ENCODE data around the gene C1GALT1. TPM values are rescaled to one million over a fixed set of nuclear protein-coding genes. Genes with fewer than 3 reads are reported as not detected.

Gene C1GALT1
- total RNA-seq, 1 donor, result 90.0 TPM

DNA sequence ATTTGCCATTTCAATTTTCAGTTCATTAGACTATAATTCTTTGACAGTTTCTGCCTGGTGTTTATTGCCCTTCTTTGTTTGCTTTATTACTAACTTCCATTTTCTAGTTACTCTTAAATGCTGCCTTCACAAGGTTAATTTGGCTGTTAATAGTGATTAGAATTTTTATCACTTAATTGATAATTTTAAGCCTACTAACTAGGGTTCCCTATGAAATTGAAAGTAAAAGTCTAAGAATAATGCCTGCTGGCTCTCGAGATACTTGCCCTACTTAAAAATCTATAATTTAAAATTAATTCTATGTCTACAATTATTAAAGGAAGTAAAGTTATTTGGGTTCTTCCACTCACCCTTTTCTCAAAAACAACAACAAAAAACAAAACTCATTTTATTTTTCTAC is 65.3 kb downstream of the C1GALT1 start:
- no peak overlapping the region for H3K4me3 ChIP-seq (ENCODE audit: low read depth, low read length)
- TF ChIP-seq, protein P1, sequence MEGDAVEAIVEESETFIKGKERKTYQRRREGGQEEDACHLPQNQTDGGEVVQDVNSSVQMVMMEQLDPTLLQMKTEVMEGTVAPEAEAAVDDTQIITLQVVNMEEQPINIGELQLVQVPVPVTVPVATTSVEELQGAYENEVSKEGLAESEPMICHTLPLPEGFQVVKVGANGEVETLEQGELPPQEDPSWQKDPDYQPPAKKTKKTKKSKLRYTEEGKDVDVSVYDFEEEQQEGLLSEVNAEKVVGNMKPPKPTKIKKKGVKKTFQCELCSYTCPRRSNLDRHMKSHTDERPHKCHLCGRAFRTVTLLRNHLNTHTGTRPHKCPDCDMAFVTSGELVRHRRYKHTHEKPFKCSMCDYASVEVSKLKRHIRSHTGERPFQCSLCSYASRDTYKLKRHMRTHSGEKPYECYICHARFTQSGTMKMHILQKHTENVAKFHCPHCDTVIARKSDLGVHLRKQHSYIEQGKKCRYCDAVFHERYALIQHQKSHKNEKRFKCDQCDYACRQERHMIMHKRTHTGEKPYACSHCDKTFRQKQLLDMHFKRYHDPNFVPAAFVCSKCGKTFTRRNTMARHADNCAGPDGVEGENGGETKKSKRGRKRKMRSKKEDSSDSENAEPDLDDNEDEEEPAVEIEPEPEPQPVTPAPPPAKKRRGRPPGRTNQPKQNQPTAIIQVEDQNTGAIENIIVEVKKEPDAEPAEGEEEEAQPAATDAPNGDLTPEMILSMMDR (IDR thresholded peaks at IDR 0.05; ENCODE audit: insufficient read depth, low read length), result no peak
- DNase-seq (ENCODE audit: low read depth), result no peak

DNA sequence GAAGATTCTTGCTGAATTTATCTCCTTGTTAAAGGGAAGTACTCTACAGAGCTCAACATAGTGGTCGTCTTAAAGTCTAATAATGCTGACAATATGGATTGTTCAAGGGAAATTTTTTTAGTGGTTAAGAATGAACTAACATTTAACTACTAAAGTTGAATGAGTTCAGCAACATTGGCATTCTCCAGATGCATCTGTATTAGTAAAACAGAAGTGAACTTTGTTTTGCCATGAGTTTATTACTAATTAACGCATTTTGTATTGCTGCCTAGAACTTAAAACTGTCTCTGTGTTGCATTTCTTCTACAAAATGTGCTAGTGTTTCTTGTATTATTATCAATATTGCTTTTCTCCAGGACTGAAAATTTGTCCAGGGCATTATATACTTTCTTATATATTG is 67.5 kb downstream of the C1GALT1 start:
- TF ChIP-seq, protein P1 (IDR thresholded peaks at IDR 0.05; ENCODE audit: insufficient read depth, low read length), result no peak
- DNase-seq (ENCODE audit: low read depth), result no peak
- H3K4me3 ChIP-seq (ENCODE audit: low read depth, low read length), result no peak overlapping the region

DNA sequence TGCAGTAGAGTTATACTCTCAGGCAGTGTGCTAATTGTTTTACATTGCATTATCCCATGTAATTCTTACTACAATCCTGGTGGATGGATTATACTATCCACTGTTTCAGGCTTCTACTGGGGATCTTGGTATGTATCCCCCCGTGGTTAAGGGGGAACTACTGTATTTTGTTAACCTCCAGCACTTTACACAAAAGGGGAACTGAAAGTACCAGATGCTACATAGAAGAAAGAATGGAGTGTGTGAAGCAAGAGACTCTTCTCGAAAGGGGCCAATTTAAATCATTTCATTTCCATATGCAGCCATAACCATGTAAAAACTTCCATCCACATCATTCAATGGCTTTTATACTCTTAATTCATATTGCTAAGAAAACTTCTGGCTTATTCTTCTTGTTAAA is 69.4 kb downstream of the C1GALT1 start:
- TF ChIP-seq, protein P1 (IDR thresholded peaks at IDR 0.05; ENCODE audit: insufficient read depth, low read length), result no peak
- no peak for DNase-seq (ENCODE audit: low read depth)
- no peak overlapping the region for H3K4me3 ChIP-seq (ENCODE audit: low read depth, low read length)

- no peak for DNase-seq (ENCODE audit: low read depth)
- TF ChIP-seq, protein P1 (IDR thresholded peaks at IDR 0.05; ENCODE audit: insufficient read depth, low read length), result no peak
- no peak overlapping the region for H3K4me3 ChIP-seq (ENCODE audit: low read depth, low read length)
Observed at GRCh38 chr7:7254319-7254718, 72.0 kb downstream of the C1GALT1 start.

DNA sequence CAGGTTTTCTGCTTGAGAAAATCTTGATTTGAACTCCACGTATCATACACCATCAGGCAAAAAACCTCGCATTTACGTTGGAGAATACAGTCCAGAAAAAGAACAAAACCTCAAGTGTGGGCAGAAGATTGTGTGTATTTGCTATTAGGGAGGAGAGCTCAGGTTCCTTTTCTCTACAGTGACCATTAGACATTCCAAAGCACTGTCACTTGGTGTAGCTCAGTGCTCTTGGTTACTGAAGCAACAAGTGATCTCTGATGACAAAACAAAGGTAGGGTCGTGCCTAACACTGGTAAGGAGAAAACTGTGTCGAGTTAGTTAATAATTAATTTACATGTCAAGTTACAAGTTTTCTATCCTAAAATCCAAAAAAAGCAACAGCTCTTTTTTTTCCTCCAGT is 72.6 kb downstream of the C1GALT1 start:
- TF ChIP-seq, protein P1 (IDR thresholded peaks at IDR 0.05; ENCODE audit: insufficient read depth, low read length), result no peak
- DNase-seq (ENCODE audit: low read depth), result no peak

DNA sequence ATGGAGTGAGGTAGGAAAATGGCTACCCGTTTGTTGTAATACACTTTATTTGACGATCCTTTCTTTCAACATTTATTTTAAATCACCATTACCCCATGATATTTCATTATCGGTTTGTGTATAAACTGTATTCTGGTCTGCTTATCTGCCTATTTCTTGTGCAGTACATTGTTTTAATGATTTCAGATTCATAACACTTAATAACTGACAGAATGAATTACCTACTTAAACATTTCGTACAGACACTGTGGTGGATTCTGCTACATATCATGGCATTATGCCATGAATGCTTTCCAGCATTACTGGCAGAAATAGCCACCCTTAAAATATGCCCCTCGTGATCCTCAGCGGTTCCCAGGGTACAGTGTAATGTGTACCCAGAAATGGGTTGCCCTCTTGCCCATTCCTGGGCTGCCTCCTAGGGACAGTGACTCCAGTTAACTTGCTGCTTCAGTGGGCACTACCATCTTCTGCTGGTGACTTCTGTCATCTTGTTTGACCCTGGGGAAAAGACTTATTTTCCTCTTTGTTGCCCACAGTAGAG is 74.5 kb downstream of the C1GALT1 start:
- H3K4me3 ChIP-seq (ENCODE audit: low read depth, low read length), result no peak overlapping the region
- TF ChIP-seq, protein P1 (IDR thresholded peaks at IDR 0.05; ENCODE audit: insufficient read depth, low read length), result no peak
- no peak for DNase-seq (ENCODE audit: low read depth)

More for the DNA sequence above, 72.6 kb downstream of the C1GALT1 start:
- no peak overlapping the region for H3K4me3 ChIP-seq (ENCODE audit: low read depth, low read length)
